Psoas muscle (tissue), 8 donors: ENCODE results near the gene NUP93. TPM values are rescaled to one million over a fixed set of nuclear protein-coding genes. Genes with fewer than 3 reads are reported as not detected.

Source experiments
- ATAC-seq, 4 donors: fragments of 200-7000 bp; cut with Tn5 transposase; one replicate each; pipeline ENCODE4 v1.9.1; 2020; ENCODE audit warnings: moderate library complexity in 3 of 4, mild to moderate bottlenecking in 2 of 4
- DNase-seq, 2 donors: peaks; one replicate each; pipeline ENCODE4 v3.0.0-alpha.2; 2020
- H3K27ac ChIP-seq: fragments of 200-600 bp; one replicate; pipeline ENCODE4 v1.8.0; 2022
- H3K27me3 ChIP-seq, 3 donors: fragments of 200-600 bp in 1 of 3; one replicate each; pipeline versions ENCODE4 v1.6.1 to v1.8.0; 2013 to 2022; ENCODE audit warnings: low read length in 2 of 3, mild to moderate bottlenecking in 2 of 3, moderate library complexity in 1 of 3; ENCODE audit not compliant: insufficient read depth in 3 of 3
- H3K36me3 ChIP-seq, 2 donors: fragments of 200-600 bp in 1 of 2; one replicate each; pipeline versions ENCODE4 v1.6.1 to v1.8.0; 2013 to 2022; ENCODE audit warnings: low read depth in 1 of 2, mild to moderate bottlenecking in 1 of 2, moderate library complexity in 1 of 2; ENCODE audit not compliant: insufficient read depth in 1 of 2
- H3K4me1 ChIP-seq: fragments of 200-600 bp; one replicate; pipeline ENCODE4 v1.8.0; 2022
- H3K4me3 ChIP-seq: fragments of 200-600 bp; one replicate; pipeline ENCODE4 v1.8.0; 2022; ENCODE audit warnings: mild to moderate bottlenecking
- H3K9me3 ChIP-seq: fragments of 200-600 bp; one replicate; pipeline ENCODE4 v1.8.0; 2022
- WGBS, 3 donors: extraction: QIAGEN DNeasy Blood & Tissue Kit; methylation state at CpG; one replicate each; pipeline versions ENCODE4 v1.1.6 to v1.1.7; 2013; 5-methylcytosine and 5-hydroxymethylcytosine counted together
- intact Hi-C, 2 donors: fragments of 100-400 bp; cut with DNase I; formaldehyde crosslinking; loops; one replicate each; pipeline versions ENCODE4 v1.11.0 to v1.14.2; 2022
- polyA plus RNA-seq, 3 donors: library from polyadenylated mRNA; stranded (reverse); fragments of 200-250 nt; gene quantifications; one replicate each; pipeline ENCODE4 v1.2.3, GENCODE V29; 2013
- total RNA-seq, 4 donors: library from RNA; stranded (reverse); fragmentation: NEBNext Ultra II Directional in 2 of 4; extraction: Animal tissue kit (Norgen Biotek cat#: 25700) in 2 of 4; gene quantifications; one replicate each; pipeline versions ENCODE4 v1.2.1 to v1.2.4, GENCODE V29; 2021 to 2023
- TF ChIP-seq, protein P1 (sequence below): fragments of 200-600 bp; IDR thresholded peaks from one replicate; pipeline ENCODE4 v1.8.0; 2022; ENCODE audit warnings: antibody characterized with exemption
- donor health status: healthy with polysubstance abuse.
- donor health status: DM: no; HTN: no; CAD: no; lungs with moderate emphysema.
- donor health status: Bipolar disorder and iron deficiency.
- donor health status: healthy.
- donor health status: DM: yes; HTN: yes; CAD: no.
- donor health status: DM: no; HTN: no; CAD: no.
- donor health status: DM: no; HTN: no; CAD: no.
- donor health status: DM: yes; HTN: yes; CAD: no.

The NUP93 gene
- total and polyA plus RNA-seq, 7 donors = 16.5 to 44.3 (median 25.5) TPM

DNA sequence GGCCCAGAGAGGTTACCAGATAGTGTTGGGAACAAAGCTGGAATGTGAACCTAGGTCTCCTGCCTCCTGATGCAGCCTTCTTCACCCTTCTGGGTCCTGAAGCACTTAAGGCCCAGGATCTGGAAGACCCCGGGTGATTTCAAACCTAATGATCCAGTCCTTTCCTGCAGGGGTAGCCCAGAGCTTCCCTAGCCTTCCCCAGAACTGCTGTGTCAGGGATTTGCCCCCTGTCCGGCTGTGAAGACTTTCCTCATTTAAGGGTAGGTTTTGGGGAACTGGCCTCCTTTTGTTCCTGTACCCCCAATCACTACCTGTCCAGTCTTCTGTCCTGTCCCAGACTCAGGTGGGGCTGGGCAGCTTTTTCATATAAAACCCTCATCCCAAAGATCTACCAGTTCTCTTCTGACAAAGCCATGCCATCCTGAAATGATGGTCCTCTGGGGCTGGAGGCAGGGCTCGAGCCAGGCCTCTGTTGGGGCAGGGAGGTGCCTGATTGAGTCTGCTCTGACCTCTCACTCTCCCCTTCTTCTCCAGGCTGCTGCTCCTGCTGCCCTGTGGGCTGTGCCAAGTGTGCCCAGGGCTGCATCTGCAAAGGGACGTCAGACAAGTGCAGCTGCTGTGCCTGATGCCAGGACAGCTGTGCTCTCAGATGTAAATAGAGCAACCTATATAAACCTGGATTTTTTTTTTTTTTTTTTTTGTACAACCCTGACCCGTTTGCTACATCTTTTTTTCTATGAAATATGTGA lies 46.3 kb upstream of the NUP93 start:
- Histone ChIP-seq H3K27ac (peak overlapping the region; percentile 92), H3K27me3 (no peaks in the 10 kb centered on the region), H3K4me1 (peaks cover 45% of the 10 kb centered on the region), H3K36me3 (no peaks in the 10 kb centered on the region), H3K9me3 (no peaks in the 10 kb centered on the region), H3K4me3 (peak overlapping the region; percentile 88)
- WGBS, 3 donors = 23 to 34% (median 31%) methylated on average over 5 of the region's 5 CpGs
- ATAC-seq = peak in 1 of 4 donors; percentile 5
- peak in 1 of 2 donors; percentile 66 for DNase-seq
- TF ChIP-seq, protein P1, sequence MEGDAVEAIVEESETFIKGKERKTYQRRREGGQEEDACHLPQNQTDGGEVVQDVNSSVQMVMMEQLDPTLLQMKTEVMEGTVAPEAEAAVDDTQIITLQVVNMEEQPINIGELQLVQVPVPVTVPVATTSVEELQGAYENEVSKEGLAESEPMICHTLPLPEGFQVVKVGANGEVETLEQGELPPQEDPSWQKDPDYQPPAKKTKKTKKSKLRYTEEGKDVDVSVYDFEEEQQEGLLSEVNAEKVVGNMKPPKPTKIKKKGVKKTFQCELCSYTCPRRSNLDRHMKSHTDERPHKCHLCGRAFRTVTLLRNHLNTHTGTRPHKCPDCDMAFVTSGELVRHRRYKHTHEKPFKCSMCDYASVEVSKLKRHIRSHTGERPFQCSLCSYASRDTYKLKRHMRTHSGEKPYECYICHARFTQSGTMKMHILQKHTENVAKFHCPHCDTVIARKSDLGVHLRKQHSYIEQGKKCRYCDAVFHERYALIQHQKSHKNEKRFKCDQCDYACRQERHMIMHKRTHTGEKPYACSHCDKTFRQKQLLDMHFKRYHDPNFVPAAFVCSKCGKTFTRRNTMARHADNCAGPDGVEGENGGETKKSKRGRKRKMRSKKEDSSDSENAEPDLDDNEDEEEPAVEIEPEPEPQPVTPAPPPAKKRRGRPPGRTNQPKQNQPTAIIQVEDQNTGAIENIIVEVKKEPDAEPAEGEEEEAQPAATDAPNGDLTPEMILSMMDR = no peak
- intact Hi-C loops = loop anchor here in 1 of 2 donors (2.0 kb wide), 1 partner anchor 75 kb away; the partner anchor contains the start of gene MT2A

GRCh38 chr16:56684256-56684925 lies 45.5 kb upstream of the NUP93 start:
- ATAC-seq = peak in 3 of 4 donors; percentile 8 to 29 (median 27)
- peak; percentile 62 to 76 for DNase-seq
- Histone ChIP-seq H3K9me3 (no peaks in the 10 kb centered on the region), H3K27ac (peak overlapping the region; percentile 92), H3K36me3 (no peaks in the 10 kb centered on the region), H3K4me1 (peaks cover 40% of the 10 kb centered on the region), H3K4me3 (peak overlapping the region; percentile 88), H3K27me3 (no peaks in the 10 kb centered on the region)
- WGBS, 3 donors = 18 to 35% (median 19%) methylated on average over 4 of the region's 4 CpGs
- intact Hi-C loops = no loop called here
- TF ChIP-seq, protein P1 = no peak

- ATAC-seq = peak; percentile 29 to 49 (median 42)
- no peaks in the 10 kb centered on the region for H3K36me3 ChIP-seq
- H3K4me1 ChIP-seq = peaks cover 38% of the 10 kb centered on the region
- peak overlapping the region; percentile 88 for H3K4me3 ChIP-seq
- 22 to 30% (median 30%) methylated on average over 4 of the region's 4 CpGs for WGBS, 3 donors
- no peaks in the 10 kb centered on the region for H3K9me3 ChIP-seq
- no peaks in the 10 kb centered on the region for H3K27me3 ChIP-seq
- TF ChIP-seq, protein P1 = no peak
- intact Hi-C loops = no loop called here
- peak overlapping the region; percentile 92 for H3K27ac ChIP-seq
- peak; percentile 65 to 80 for DNase-seq
Measured at GRCh38 chr16:56684926-56685590, 44.9 kb upstream of the NUP93 start.

- Histone ChIP-seq H3K4me1 (peaks cover 23% of the 10 kb centered on the region), H3K27me3 (no peaks in the 10 kb centered on the region), H3K27ac (no peak overlapping the region), H3K36me3 (no peaks in the 10 kb centered on the region), H3K9me3 (no peaks in the 10 kb centered on the region), H3K4me3 (no peak overlapping the region)
- TF ChIP-seq, protein P1 = no peak
- intact Hi-C loops = no loop called here
- no peak for ATAC-seq
- DNase-seq = no peak
- WGBS, 3 donors = 95 to 97% (median 95%) methylated on average over 7 of the region's 7 CpGs
Measured at GRCh38 chr16:56686758-56687157, 43.2 kb upstream of the NUP93 start.
